ENCODE measurements around the gene RPS23.

DNA sequence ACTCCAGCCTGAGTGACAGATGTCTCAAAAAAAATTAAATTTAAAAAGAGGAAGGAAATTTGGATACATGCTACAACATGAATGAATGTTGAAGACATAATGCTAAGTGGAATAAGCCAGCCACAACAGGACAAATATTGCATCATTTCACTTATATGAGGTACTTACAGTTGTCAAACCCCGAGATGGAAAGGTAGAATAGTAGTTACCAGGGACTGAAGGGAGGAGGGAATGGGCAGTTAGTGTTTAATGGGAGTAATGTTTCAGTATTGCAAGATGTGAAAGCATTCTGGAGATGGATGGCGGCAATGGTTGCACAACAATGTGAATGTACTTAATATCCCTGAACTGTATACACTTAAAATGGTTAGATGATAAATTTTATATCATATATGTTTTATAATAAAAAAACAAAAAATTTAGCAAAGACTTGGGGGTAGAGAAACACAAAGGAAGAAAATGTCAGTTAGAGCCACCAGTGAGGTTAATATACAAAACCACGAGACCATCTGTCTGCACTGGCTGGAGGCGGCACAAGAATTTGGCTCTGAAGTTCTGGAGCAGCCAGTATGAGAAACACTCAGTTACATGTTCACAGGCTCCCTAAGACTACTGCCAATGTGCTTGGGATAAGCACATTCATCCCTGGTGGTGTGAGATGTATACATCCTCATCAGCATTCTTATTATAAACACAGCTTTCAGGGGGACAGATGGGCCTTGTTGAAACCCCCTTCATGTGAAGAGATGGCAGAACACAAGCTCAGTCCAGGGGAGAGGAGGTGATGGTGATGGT lies 37.0 kb upstream of the RPS23 start:
- TF ChIP-seq, protein P1, sequence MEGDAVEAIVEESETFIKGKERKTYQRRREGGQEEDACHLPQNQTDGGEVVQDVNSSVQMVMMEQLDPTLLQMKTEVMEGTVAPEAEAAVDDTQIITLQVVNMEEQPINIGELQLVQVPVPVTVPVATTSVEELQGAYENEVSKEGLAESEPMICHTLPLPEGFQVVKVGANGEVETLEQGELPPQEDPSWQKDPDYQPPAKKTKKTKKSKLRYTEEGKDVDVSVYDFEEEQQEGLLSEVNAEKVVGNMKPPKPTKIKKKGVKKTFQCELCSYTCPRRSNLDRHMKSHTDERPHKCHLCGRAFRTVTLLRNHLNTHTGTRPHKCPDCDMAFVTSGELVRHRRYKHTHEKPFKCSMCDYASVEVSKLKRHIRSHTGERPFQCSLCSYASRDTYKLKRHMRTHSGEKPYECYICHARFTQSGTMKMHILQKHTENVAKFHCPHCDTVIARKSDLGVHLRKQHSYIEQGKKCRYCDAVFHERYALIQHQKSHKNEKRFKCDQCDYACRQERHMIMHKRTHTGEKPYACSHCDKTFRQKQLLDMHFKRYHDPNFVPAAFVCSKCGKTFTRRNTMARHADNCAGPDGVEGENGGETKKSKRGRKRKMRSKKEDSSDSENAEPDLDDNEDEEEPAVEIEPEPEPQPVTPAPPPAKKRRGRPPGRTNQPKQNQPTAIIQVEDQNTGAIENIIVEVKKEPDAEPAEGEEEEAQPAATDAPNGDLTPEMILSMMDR (conservative IDR thresholded peaks at IDR 0.05; ENCODE audit: low read depth, low read length), result no peak
- no peak for TF ChIP-seq EZH2 (IDR thresholded peaks at IDR 0.05; ENCODE audit: borderline replicate concordance, low read depth, low read length, poor library complexity, severe bottlenecking)

All from A673 (cell line).